Esophagus (tissue), 2 donors: ENCODE measurements around the gene NLRC5. TPM values are rescaled to one million over a fixed set of nuclear protein-coding genes. Genes with fewer than 3 reads are reported as not detected.

Experiments
- H3K27ac ChIP-seq, 2 donors: one replicate each; pipeline ENCODE4 v1.5.1; 2013; ENCODE audit warnings: low read depth in 2 of 2, mild to moderate bottlenecking in 2 of 2, inconsistent platforms in 1 of 2, low read length in 1 of 2, moderate library complexity in 1 of 2
- H3K27me3 ChIP-seq, 2 donors: one replicate each; pipeline ENCODE4 v1.6.1; 2013; ENCODE audit warnings: low read length in 2 of 2, control low read depth in 1 of 2, mild to moderate bottlenecking in 1 of 2; ENCODE audit not compliant: insufficient read depth in 2 of 2, control insufficient read depth in 1 of 2
- H3K36me3 ChIP-seq, 2 donors: one replicate each; pipeline ENCODE4 v1.6.1; 2013; ENCODE audit warnings: low read length in 1 of 2; ENCODE audit not compliant: control insufficient read depth in 2 of 2, insufficient read depth in 2 of 2
- H3K4me1 ChIP-seq, 2 donors: one replicate each; pipeline ENCODE4 v1.6.1; 2013; ENCODE audit warnings: low read length in 1 of 2; ENCODE audit not compliant: control insufficient read depth in 2 of 2, insufficient read depth in 2 of 2
- H3K4me3 ChIP-seq, 2 donors: one replicate each; pipeline ENCODE4 v1.5.1; 2013; ENCODE audit warnings: low read length in 2 of 2, mild to moderate bottlenecking in 2 of 2, low read depth in 1 of 2, moderate library complexity in 1 of 2
- H3K9me3 ChIP-seq, 2 donors: one replicate each; pipeline ENCODE4 v1.6.1; 2013; ENCODE audit warnings: mild to moderate bottlenecking in 2 of 2, low read depth in 1 of 2, low read length in 1 of 2, moderate library complexity in 1 of 2; ENCODE audit not compliant: control insufficient read depth in 2 of 2, insufficient read depth in 1 of 2
- WGBS, 2 donors: extraction: QIAGEN DNeasy Blood & Tissue Kit; methylation state at CpG; one replicate each; pipeline ENCODE4 v1.1.7; 2013; 5-methylcytosine and 5-hydroxymethylcytosine counted together
- polyA plus RNA-seq, 2 donors: library from polyadenylated mRNA; stranded (reverse); fragments of 200-250 nt; gene quantifications; one replicate each; pipeline ENCODE4 v1.2.3, GENCODE V29; 2013
- donor health status: healthy with polysubstance abuse.
- donor health status: Bipolar disorder and iron deficiency.

The NLRC5 gene
- polyA plus RNA-seq, 2 donors: 11.3 to 21.7 TPM

DNA sequence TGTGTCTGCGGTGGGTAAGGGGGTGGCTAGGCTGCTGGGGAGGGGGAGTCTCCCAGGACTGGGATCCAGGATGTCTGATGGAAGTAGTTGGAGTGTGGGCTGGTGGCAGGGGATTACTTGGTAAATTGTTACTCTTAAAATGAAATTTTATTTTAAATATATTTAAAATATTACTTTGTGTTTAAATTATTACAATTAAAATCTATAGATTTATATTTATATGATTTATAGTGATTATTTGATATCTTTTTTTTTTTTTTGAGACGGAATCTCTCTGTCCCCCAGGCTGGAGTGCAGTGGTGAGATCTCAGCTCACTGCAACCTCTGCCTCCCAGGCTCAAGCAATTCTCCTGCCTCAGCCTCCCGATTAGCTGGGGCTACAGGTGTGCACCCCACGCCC lies 121.6 kb downstream of the NLRC5 start:
- Histone ChIP-seq H3K4me3 (no peak overlapping the region), H3K36me3 (peaks cover 0 to 2% of the 10 kb centered on the region in 2 donors), H3K9me3 (no peaks in the 10 kb centered on the region), H3K27me3 (no peaks in the 10 kb centered on the region), H3K4me1 (no peaks in the 10 kb centered on the region), H3K27ac (no peak overlapping the region)
- 87 to 96% methylated on average over 4 of the region's 4 CpGs for WGBS, 2 donors

DNA sequence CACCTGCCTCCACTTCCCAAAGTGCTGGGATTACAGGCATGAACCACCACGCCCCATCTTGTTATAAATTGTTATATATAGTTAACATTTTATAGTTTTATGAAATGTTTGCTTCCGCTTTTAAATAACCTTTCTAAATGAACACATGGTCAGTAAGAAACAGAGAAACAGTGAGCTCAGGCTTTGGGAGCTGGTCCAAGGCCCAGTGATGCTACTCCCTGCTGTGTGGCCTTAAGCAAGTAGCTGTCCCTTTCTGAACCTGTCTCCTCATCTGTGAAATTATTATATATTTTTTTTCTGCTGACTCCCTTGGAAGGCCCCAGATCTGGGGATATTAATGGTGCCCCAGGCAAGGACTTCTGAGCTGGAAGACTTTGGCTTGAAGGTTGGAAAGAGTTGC lies 122.1 kb downstream of the NLRC5 start:
- 93 to 94% methylated on average over 2 of the region's 2 CpGs for WGBS, 2 donors
- no peaks in the 10 kb centered on the region for H3K9me3 ChIP-seq
- peaks cover 0 to 2% of the 10 kb centered on the region in 2 donors for H3K36me3 ChIP-seq
- no peaks in the 10 kb centered on the region for H3K4me1 ChIP-seq
- no peak overlapping the region for H3K4me3 ChIP-seq
- no peak overlapping the region for H3K27ac ChIP-seq
- no peaks in the 10 kb centered on the region for H3K27me3 ChIP-seq

DNA sequence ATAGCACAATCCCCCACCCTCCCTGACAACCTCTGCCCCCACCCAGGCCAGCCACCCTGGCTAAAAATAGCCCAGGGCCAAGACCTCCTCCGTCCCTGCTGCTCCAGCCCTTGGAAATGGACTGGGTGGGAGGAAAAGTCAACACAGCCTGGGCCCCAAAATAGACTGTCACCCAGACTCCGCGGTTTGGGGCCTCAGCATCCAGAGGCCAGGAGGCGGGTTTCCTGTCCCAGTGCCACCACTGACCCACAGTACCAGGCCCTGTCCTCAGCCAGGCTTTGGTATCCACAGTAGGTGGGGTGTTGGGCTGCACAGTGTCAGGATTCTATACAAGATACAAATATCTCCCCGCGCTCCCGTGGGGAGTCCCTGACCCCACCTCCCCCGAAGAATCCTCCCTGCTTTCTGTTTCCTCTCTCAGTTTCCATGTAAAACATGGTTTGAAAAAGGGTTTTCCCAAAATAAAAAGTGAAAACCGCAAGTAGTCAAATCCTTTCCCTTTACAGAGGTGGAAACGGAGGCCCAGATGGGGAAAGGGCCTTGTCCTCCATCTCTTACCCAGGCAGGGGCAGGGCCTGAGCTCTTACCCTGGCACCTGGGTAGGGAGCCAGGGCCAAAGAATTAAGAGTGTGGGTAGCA lies 123.2 kb downstream of the NLRC5 start:
- H3K36me3 ChIP-seq: peaks cover 2 to 5% of the 10 kb centered on the region in 2 donors
- H3K4me1 ChIP-seq: no peaks in the 10 kb centered on the region
- H3K27ac ChIP-seq: no peak overlapping the region
- no peaks in the 10 kb centered on the region for H3K9me3 ChIP-seq
- 74 to 81% methylated on average over 10 of the region's 10 CpGs for WGBS, 2 donors
- H3K27me3 ChIP-seq: no peaks in the 10 kb centered on the region
- H3K4me3 ChIP-seq: no peak overlapping the region

DNA sequence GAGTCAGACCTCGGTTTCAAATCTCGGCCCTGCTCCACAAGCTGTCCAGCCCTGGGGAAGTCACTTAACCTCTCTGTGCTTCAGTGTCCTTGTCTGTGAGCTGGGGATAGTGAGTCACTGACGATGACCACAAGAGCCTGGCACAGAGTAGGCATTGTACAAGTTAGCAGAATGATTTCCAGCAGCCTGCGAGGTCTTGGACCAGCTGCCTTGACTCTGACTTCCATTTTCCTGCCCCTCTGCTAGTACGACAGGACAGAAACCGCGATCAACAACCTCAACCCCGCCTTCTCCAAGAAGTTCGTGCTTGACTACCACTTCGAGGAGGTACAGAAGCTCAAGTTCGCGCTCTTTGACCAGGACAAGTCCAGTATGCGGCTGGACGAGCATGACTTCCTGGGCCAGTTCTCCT lies 123.7 kb downstream of the NLRC5 start:
- H3K4me1 ChIP-seq: no peaks in the 10 kb centered on the region
- H3K27ac ChIP-seq: no peak overlapping the region
- no peaks in the 10 kb centered on the region for H3K9me3 ChIP-seq
- H3K4me3 ChIP-seq: no peak overlapping the region
- no peaks in the 10 kb centered on the region for H3K27me3 ChIP-seq
- peaks cover 5 to 6% of the 10 kb centered on the region in 2 donors for H3K36me3 ChIP-seq
- 86 to 90% methylated on average over 14 of the region's 14 CpGs for WGBS, 2 donors

DNA sequence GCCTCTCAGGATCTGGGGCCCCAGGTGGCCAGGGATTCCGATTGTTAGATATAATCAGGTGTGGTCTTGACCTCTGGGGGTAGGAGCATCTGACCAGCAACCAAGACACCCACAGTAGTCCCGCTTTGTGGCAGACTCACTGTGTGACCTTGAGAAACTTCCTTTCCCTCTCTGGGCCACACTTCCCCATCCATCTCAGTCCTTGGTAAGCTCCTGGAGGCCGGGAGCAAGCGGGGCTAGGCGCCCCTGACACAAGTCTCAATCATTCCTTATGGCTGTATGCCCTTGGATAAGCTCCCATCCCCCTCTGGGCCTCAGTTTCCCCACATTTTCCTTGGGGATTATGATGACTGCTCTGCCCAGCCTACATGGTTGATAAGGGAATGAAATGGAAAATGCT lies 124.3 kb downstream of the NLRC5 start:
- Histone ChIP-seq H3K9me3 (no peaks in the 10 kb centered on the region), H3K4me3 (no peak overlapping the region), H3K27ac (no peak overlapping the region), H3K4me1 (no peaks in the 10 kb centered on the region), H3K36me3 (peaks cover 5 to 6% of the 10 kb centered on the region in 2 donors), H3K27me3 (no peaks in the 10 kb centered on the region)
- WGBS, 2 donors: 90 to 91% methylated on average over 5 of the region's 5 CpGs

DNA sequence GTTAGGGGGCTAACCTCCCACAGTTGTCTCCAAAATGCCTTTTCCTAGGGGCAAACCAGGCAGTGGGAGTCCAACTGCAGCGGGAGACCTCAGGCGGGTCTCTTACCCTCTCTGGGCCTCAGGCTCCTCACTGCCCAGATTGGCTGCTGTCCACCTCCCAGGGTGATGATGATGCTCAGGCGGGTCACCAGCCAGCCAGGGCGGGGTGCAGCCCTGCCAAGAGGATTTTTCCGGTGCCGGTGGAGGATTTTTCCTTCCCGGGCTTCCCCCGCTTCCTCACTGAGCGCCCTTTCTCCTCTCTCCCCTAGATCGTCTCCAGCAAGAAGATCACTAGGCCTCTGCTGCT lies 125.8 kb downstream of the NLRC5 start:
- Histone ChIP-seq H3K36me3 (peaks cover 5 to 6% of the 10 kb centered on the region in 2 donors), H3K27me3 (no peaks in the 10 kb centered on the region), H3K4me3 (no peak overlapping the region), H3K9me3 (no peaks in the 10 kb centered on the region), H3K4me1 (no peaks in the 10 kb centered on the region), H3K27ac (no peak overlapping the region)
- 65 to 70% methylated on average over 10 of the region's 10 CpGs for WGBS, 2 donors

DNA sequence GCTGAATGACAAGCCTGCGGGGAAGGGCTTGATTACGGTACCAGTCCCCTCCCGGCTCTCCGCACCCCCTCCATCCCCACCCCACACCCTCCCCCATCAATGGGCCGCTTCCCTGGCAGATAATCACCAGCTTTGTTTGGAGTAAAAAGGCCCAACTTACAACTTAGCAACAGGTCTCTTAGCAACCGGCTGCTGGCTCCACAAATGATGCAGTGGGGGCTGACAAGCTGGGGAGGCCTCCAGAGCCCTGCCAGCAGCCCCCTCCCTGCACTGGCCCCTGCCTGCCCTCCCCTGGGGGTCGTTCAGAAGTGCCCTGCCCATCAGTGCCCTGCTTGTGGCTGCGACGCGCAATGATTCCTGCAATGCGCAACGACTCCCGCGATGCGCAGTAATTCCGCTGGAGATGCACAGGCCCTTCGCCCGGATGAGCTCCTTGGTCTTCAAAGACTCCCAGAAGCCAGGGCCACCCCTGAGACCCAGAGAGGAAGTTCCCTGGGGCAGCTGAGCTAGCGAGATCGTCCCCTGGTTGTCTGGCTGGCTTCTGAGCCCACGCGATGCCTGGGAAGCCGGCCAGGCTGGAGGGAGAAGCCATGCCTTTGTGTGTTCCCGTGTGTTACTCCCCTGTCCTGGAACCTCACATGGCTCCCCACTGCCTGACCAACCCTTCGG lies 126.3 kb downstream of the NLRC5 start:
- H3K4me3 ChIP-seq: no peak overlapping the region
- H3K36me3 ChIP-seq: peaks cover 5 to 6% of the 10 kb centered on the region in 2 donors
- no peak overlapping the region for H3K27ac ChIP-seq
- 56 to 73% methylated on average over 25 of the region's 25 CpGs for WGBS, 2 donors
- no peaks in the 10 kb centered on the region for H3K4me1 ChIP-seq
- H3K27me3 ChIP-seq: no peaks in the 10 kb centered on the region
- no peaks in the 10 kb centered on the region for H3K9me3 ChIP-seq

DNA sequence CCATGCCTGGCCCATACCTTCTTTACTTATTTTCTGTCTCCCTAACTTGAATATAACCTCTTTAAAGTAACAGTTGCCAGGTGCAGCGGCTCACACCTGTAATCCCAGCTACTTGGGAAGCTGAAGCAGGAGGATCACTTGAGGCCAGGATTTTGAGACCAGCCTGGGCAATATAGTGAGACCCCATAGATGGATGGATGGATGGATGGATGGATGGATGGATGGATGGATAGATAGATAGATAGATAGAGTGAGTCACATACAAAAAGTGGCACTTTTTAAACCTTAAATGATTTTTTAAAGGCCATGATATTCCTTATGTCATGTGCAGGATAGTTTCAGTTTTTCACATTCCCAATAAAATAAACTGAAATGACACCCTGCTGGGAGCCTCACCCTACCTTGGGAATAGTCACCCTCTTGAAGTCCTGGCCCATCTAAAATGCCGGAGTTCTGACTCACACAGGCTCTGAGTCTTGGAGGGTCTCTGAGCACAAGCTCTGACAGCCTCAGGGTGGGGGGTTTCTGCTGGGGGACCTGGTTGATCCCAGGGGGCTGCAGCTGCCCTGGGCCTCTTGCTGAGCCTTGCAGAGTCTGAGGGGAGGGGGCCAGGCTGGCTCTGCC lies 129.2 kb downstream of the NLRC5 start:
- 97 to 98% methylated on average over 2 of the region's 2 CpGs for WGBS, 2 donors
- Histone ChIP-seq H3K4me3 (no peak overlapping the region), H3K27me3 (no peaks in the 10 kb centered on the region), H3K27ac (no peak overlapping the region), H3K9me3 (no peaks in the 10 kb centered on the region), H3K36me3 (peaks cover 5 to 17% of the 10 kb centered on the region in 2 donors), H3K4me1 (no peaks in the 10 kb centered on the region)

DNA sequence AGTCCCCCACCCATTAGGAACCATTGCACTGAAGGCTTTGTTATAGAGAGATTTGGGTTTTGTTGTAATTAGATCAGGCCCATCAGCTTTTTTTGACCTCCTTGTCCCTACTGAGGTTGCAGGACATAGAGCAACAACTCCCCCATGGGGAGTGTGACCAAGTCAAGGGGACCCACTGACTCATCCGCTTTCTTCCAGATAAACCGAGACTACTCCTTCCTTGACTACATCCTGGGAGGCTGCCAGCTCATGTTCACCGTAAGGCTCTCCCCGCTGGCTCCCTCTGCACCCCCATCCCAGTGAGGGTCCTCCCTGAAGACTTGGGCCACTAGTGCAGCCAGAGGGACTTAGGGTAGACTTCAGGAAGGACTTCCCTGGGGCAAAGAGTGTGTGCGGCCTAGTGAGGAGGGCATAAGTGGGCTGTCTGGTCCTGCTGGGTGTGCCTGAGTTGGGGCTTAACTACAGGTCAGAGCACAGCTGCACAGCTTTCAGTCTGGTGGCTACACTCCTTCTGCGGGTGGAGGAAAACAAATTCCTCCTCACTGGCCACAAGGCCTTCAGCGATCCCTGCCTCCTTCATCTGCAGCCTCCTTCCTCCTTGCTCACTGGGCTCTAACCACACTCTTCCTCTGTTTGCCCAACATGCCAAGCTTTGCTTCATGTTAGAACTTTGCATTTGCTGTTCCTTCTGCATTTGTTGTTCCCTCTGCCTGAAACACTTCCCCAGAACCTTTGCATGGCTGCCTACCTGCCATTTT lies 134.0 kb downstream of the NLRC5 start:
- WGBS, 2 donors: 89 to 94% methylated on average over 7 of the region's 7 CpGs
- peaks cover 0 to 2% of the 10 kb centered on the region in 2 donors for H3K9me3 ChIP-seq
- H3K36me3 ChIP-seq: peaks cover 0 to 12% of the 10 kb centered on the region in 2 donors
- no peak overlapping the region for H3K4me3 ChIP-seq
- H3K4me1 ChIP-seq: no peaks in the 10 kb centered on the region
- no peaks in the 10 kb centered on the region for H3K27me3 ChIP-seq
- H3K27ac ChIP-seq: no peak overlapping the region
